OCI-M1 (cell line): Measurements from ENCODE around the gene MYO1C.
"Not testable (repeated sequence)": the region's sequence is repeated elsewhere in the genome, so short reads cannot be mapped to it uniquely, and the experiment has no call there.

Experiments
- DNase-seq: peaks from one replicate; lab custom pipeline; 2025; lab: John Stamatoyannopoulos, UW

Gene MYO1C

GRCh38 chr17:1423456-1424135, 68.9 kb downstream of the MYO1C start:
- DNase-seq, result no peak

GRCh38 chr17:1422885-1423284, 69.6 kb downstream of the MYO1C start:
- DNase-seq, result no peak

- no peak for DNase-seq
These were observed 71.0 kb downstream of the MYO1C start for GRCh38 chr17:1421470-1421869.

- DNase-seq, result no peak
These were observed 71.5 kb downstream of the MYO1C start for GRCh38 chr17:1420981-1421380.

GRCh38 chr17:1420163-1420562, 72.3 kb downstream of the MYO1C start:
- no peak for DNase-seq

DNA sequence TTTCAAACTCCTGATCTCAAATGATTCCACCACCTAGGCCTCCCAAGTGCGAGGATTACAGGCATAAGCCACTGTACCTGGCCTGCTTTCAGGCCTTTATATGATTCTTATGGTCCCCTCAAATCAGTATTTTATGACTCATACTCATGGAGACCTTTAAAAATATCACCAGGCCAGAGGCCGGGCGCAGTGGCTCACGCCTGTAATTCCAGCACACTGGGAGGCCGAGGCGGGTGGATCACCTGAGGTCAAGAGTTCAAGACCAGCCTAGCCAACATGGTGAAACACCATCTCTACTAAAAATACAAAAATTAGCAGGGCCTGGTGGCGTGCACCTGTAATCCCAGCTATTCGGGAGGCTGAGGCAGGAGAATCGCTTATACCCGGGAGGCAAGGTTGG, 74.0 kb downstream of the MYO1C start:
- DNase-seq, result not testable (repeated sequence)

- no peak for DNase-seq
These were observed 76.1 kb downstream of the MYO1C start for GRCh38 chr17:1416414-1416813.

DNA sequence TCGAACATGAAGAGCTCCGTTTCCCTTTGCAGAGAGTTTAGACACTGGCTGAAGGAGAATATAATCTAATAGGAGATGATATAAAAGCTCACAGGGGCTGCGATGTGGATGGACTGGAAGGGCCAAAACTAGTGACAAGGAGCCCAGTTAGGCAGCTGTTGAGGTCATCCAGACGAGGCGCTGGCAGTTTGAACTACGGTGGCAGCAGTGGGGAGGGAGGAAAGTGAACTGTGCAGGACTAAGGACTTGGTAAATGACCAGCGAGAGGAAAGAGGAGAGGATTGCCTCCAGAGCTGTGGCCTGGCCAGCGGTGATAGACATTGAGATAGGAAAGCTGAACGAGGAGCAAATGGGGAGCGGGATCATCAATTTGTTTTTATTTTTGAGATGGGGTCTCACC, 77.9 kb downstream of the MYO1C start:
- DNase-seq, result no peak
